ENCODE results near the gene ARHGEF4.
"Not testable (repeated sequence)": the region's sequence is repeated elsewhere in the genome, so short reads cannot be mapped to it uniquely, and the experiment has no call there.

ARHGEF4 gene

GRCh38 chr2:131056932-131057287, 220.2 kb downstream of the ARHGEF4 start:
- no peak for DNase-seq

GRCh38 chr2:131058214-131058843, 221.6 kb downstream of the ARHGEF4 start:
- DNase-seq, result no peak

GRCh38 chr2:131058920-131059319, 222.2 kb downstream of the ARHGEF4 start:
- no peak for DNase-seq

GRCh38 chr2:131063501-131064283, 227.0 kb downstream of the ARHGEF4 start:
- no peak for DNase-seq

GRCh38 chr2:131064589-131065512, 228.1 kb downstream of the ARHGEF4 start:
- DNase-seq, result no peak

- DNase-seq, result no peak
These were observed 230.9 kb downstream of the ARHGEF4 start for GRCh38 chr2:131067465-131068125.

GRCh38 chr2:131068172-131068571, 231.5 kb downstream of the ARHGEF4 start:
- not testable (repeated sequence) for DNase-seq

- DNase-seq, result not testable (repeated sequence)
These were observed 238.9 kb downstream of the ARHGEF4 start for GRCh38 chr2:131075578-131075977.

- no peak for DNase-seq
These were observed 240.0 kb downstream of the ARHGEF4 start for GRCh38 chr2:131076707-131077106.

- no peak for DNase-seq
These were observed 240.6 kb downstream of the ARHGEF4 start for GRCh38 chr2:131077182-131077846.

- DNase-seq, result no peak
These were observed 241.3 kb downstream of the ARHGEF4 start for GRCh38 chr2:131077966-131078365.

GRCh38 chr2:131079931-131080330, 243.2 kb downstream of the ARHGEF4 start:
- not testable (repeated sequence) for DNase-seq

GRCh38 chr2:131081190-131081589, 244.5 kb downstream of the ARHGEF4 start:
- no peak for DNase-seq

GRCh38 chr2:131085646-131086045, 248.9 kb downstream of the ARHGEF4 start:
- no peak for DNase-seq

GRCh38 chr2:131092458-131093005, 255.8 kb downstream of the ARHGEF4 start:
- DNase-seq, result no peak

- peak; percentile 89 for DNase-seq
These were observed 256.4 kb downstream of the ARHGEF4 start, which contains the start of gene FAM168B for GRCh38 chr2:131093006-131093695. FAM168B (minus strand) TSS chr2:131093460; CDS start chr2:131082646, 10,814 bp downstream.

- DNase-seq, result peak; percentile 37
These were observed 257.2 kb downstream of the ARHGEF4 start for GRCh38 chr2:131093696-131094462.

- no peak for DNase-seq
These were observed 258.0 kb downstream of the ARHGEF4 start for GRCh38 chr2:131094463-131095281.
